ENCODE measurements around the gene OPRL1. TPM values are rescaled to one million over a fixed set of nuclear protein-coding genes. Genes with fewer than 3 reads are reported as not detected.

The OPRL1 gene
- total and polyA plus RNA-seq, 2 donors (not counting 1 experiment from before 2014, with no cell fraction given) = 0.49 to 4.1 TPM

- Histone ChIP-seq H2AFZ (ENCODE audit: low read length) (no peak overlapping the region), H3K27ac (ENCODE audit: insufficient read depth, low read length) (no peak overlapping the region), H3K27me3 (ENCODE audit: control insufficient read depth, insufficient read depth, low read length) (no peaks in the 10 kb centered on the region), H3K36me3 (ENCODE audit: control insufficient read depth, insufficient read depth, low read length) (no peaks in the 10 kb centered on the region), H3K9ac (ENCODE audit: insufficient read depth, low read length) (no peak overlapping the region), H3K4me1 (ENCODE audit: control insufficient read depth, extremely low read depth, insufficient read depth, low read length) (no peaks in the 10 kb centered on the region), H3K9me3 (ENCODE audit: control insufficient read depth, insufficient read depth, low read depth, low read length) (no peaks in the 10 kb centered on the region), H3K79me2 (ENCODE audit: control insufficient read depth, insufficient read depth, low read length) (no peaks in the 10 kb centered on the region), H3K4me3 (replicated peaks in 1 of 4; ENCODE audit: control extremely low read depth in 1 of 4, insufficient read depth in 1 of 4, low read depth in 3 of 4, low read length in 4 of 4) (no peak overlapping the region), H4K20me1 (ENCODE audit: control insufficient read depth, extremely low read depth, insufficient read depth, low read length) (no peaks in the 10 kb centered on the region), H3K4me2 (ENCODE audit: extremely low read depth, insufficient read depth, low read length) (no peak overlapping the region)
- no peak for DNase-seq (ENCODE audit: low read depth in 2 of 2)
- no peak for TF ChIP-seq CTCF (conservative IDR thresholded peaks at IDR 0.05 in 1 of 2, IDR thresholded peaks at IDR 0.05 in 1 of 2; ENCODE audit: low read depth in 1 of 2, low read length in 2 of 2)
- TF ChIP-seq EZH2 (IDR thresholded peaks at IDR 0.05; ENCODE audit: low read length, missing control alignments) = no peak
Observed at GRCh38 chr20:64142590-64142989, 62.7 kb downstream of the OPRL1 start.

GRCh38 chr20:64143018-64143801 lies 63.3 kb downstream of the OPRL1 start:
- no peak overlapping the region for H3K4me3 ChIP-seq (replicated peaks in 1 of 4; ENCODE audit: control extremely low read depth in 1 of 4, insufficient read depth in 1 of 4, low read depth in 3 of 4, low read length in 4 of 4)
- no peak overlapping the region for H3K27ac ChIP-seq (ENCODE audit: insufficient read depth, low read length)
- H2AFZ ChIP-seq (ENCODE audit: low read length) = no peak overlapping the region
- H3K9me3 ChIP-seq (ENCODE audit: control insufficient read depth, insufficient read depth, low read depth, low read length) = no peaks in the 10 kb centered on the region
- no peaks in the 10 kb centered on the region for H3K79me2 ChIP-seq (ENCODE audit: control insufficient read depth, insufficient read depth, low read length)
- no peak for DNase-seq (ENCODE audit: low read depth in 2 of 2)
- H3K9ac ChIP-seq (ENCODE audit: insufficient read depth, low read length) = no peak overlapping the region
- H3K36me3 ChIP-seq (ENCODE audit: control insufficient read depth, insufficient read depth, low read length) = no peaks in the 10 kb centered on the region
- no peaks in the 10 kb centered on the region for H4K20me1 ChIP-seq (ENCODE audit: control insufficient read depth, extremely low read depth, insufficient read depth, low read length)
- no peaks in the 10 kb centered on the region for H3K27me3 ChIP-seq (ENCODE audit: control insufficient read depth, insufficient read depth, low read length)
- H3K4me2 ChIP-seq (ENCODE audit: extremely low read depth, insufficient read depth, low read length) = no peak overlapping the region
- TF ChIP-seq CTCF (conservative IDR thresholded peaks at IDR 0.05 in 1 of 2, IDR thresholded peaks at IDR 0.05 in 1 of 2; ENCODE audit: low read depth in 1 of 2, low read length in 2 of 2) (no peak), EZH2 (IDR thresholded peaks at IDR 0.05; ENCODE audit: low read length, missing control alignments) (no peak)
- no peaks in the 10 kb centered on the region for H3K4me1 ChIP-seq (ENCODE audit: control insufficient read depth, extremely low read depth, insufficient read depth, low read length)

- H3K4me1 ChIP-seq (ENCODE audit: control insufficient read depth, extremely low read depth, insufficient read depth, low read length) = no peaks in the 10 kb centered on the region
- H4K20me1 ChIP-seq (ENCODE audit: control insufficient read depth, extremely low read depth, insufficient read depth, low read length) = no peaks in the 10 kb centered on the region
- TF ChIP-seq CTCF (conservative IDR thresholded peaks at IDR 0.05 in 1 of 2, IDR thresholded peaks at IDR 0.05 in 1 of 2; ENCODE audit: low read depth in 1 of 2, low read length in 2 of 2) (no peak), EZH2 (IDR thresholded peaks at IDR 0.05; ENCODE audit: low read length, missing control alignments) (no peak)
- H3K4me2 ChIP-seq (ENCODE audit: extremely low read depth, insufficient read depth, low read length) = no peak overlapping the region
- H3K36me3 ChIP-seq (ENCODE audit: control insufficient read depth, insufficient read depth, low read length) = no peaks in the 10 kb centered on the region
- no peaks in the 10 kb centered on the region for H3K79me2 ChIP-seq (ENCODE audit: control insufficient read depth, insufficient read depth, low read length)
- no peaks in the 10 kb centered on the region for H3K9me3 ChIP-seq (ENCODE audit: control insufficient read depth, insufficient read depth, low read depth, low read length)
- no peak overlapping the region for H3K27ac ChIP-seq (ENCODE audit: insufficient read depth, low read length)
- DNase-seq (ENCODE audit: low read depth in 2 of 2) = no peak
- no peaks in the 10 kb centered on the region for H3K27me3 ChIP-seq (ENCODE audit: control insufficient read depth, insufficient read depth, low read length)
- H3K9ac ChIP-seq (ENCODE audit: insufficient read depth, low read length) = no peak overlapping the region
- no peak overlapping the region for H3K4me3 ChIP-seq (replicated peaks in 1 of 4; ENCODE audit: control extremely low read depth in 1 of 4, insufficient read depth in 1 of 4, low read depth in 3 of 4, low read length in 4 of 4)
- H2AFZ ChIP-seq (ENCODE audit: low read length) = no peak overlapping the region
Observed at GRCh38 chr20:64144144-64144912, 64.4 kb downstream of the OPRL1 start.
